CD4-positive, alpha-beta T cell treated with Interleukin-10 for 1 hour (primary cell): ENCODE results near the gene ADGRA1.
"Not testable (repeated sequence)": the region's sequence is repeated elsewhere in the genome, so short reads cannot be mapped to it uniquely, and the experiment has no call there.

Source experiments
- DNase-seq: peaks from one replicate; pipeline ENCODE4 v3.0.0-alpha.2; 2020

Gene ADGRA1

DNA sequence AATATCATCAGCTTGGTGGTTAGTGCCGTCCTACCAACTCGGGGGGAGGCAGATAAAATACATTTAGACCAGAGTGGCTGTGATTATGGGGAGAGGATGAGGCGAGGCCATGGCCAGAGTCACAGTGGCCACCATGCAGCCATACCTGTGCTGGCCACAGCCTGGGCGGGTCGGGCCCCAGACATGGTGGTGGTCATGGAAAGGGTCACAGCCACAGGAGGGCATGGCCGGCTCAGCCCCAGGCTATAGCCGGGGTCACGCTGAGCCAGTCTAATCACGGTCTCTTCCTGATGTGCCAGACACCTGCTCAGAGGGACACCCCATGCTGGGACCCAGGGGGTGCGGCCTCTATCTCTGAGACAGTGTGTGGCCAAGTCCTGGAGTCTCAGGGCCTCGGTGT, 10.2 kb downstream of the ADGRA1 start:
- DNase-seq, result no peak

DNA sequence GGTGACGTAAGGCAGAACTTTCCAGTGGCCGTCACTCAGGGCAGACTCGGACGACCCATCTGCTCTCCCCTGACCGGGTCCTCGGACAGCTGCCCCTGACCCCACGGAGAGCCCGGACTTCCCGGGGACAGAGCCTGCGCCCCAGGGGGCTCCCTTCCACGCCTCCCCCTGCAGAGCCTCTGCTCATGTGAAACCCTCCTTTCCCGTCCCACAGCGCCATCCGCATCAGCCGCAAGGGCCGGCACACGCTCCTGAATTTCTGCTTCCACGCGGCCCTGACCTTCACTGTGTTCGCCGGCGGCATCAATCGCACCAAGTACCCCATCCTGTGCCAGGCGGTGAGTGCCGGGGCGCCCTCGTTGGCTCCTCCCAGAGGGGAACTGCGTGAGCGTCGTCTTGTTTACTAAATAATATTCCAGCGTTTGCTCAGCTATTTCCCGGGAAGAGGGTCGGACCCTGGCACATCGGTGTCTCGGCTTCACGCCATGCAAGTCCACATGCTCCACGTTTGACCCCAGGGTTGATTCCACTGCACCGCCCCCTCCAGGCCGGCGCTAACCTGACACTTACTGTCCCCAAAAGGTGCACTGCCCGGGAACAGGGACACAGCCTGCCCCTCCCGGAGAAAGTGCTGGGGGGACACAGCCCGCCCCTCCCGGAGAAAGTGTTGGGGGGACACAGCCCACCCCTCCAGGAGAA, 10.9 kb downstream of the ADGRA1 start:
- no peak for DNase-seq

DNA sequence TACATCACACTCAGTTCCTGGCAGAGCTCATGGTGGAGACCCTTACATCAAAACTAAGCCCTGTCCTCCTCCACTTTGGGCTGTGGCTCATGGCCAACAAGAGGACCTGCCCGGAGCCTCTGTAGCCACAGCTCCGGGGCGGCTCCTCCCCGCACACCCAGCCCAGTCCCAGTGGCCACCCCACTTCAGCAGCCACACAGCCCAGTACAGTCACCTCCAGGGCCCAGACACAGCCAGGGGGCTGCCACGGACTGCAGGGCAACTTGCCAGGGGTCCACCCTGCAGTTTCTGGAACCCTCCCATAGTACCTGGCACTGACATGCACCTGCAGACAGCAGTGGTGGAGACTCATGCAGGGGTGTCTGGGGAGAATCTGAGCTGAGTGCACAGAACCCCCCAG, 11.8 kb downstream of the ADGRA1 start:
- DNase-seq, result no peak

DNA sequence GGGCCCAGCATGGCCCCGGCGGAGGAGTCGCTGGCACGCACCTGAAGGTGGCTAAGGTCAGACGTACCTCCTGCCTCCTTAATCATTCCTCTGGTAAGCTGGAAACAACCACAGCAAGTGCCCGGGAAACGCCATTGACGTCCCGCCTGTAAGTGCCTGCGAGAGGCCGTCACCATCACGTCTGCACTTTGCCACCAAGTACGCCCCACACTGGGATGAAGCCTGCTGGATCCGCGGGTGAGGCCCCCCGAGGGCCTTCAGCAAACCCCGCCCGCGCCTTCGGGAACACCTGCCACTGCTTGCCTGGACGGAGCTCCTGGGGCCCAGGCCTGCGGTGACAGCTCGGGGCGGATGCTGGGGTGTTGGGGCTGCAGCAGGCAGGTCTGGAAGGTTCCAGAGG, 12.5 kb downstream of the ADGRA1 start:
- DNase-seq, result no peak

DNA sequence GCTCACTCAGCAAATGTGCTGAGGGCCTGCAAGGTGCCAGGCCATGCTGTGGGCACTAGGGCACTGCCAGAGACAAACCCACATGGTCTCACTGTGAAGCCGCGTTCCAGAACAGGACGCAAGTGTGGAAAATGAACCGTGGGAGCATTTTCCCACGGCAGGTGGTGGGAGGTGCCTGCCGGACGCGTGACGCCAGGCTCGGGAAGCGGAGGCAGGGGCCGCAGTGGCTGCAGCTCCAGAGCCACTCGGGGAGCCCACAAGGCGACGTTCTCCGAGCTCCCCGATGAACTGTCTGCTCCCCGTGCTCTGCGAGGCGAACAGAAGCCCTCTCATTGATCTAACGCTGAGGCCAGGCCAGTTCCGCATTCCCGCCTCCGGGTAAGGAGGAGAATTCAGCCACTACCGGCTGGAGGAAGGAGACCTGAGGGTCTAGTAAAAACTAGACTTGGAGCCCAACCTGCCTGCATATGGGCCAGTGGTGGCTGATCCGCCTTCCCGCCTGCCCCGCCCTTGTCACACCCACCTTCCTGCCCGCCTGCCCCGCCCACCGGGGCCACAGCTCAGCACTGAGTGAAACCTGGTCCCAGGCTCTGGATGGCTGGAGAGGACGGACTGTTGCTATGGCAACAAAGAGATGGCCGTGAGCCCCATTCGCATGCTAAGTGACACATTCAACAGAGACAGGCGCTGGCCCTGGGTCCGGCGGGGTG, 13.1 kb downstream of the ADGRA1 start:
- no peak for DNase-seq

DNA sequence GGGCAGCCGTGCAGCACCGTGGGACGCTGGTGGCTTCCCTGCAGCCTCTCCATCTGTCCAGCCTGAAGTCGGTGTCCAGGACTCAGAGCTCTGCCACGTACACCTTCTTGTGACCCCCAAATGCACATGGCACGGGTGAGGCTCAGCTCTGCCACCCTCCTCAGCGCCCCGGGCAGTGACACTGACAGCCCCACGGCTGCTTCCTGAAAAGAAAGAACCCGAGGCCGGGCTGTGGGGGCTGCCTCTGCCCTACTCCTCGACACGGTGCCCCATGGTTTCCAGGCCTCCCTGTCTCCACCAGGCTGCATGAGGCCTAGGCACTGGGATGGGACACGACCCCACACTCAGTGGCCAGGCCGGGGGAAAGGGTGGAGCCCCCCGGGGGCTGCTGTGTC, 13.7 kb downstream of the ADGRA1 start:
- DNase-seq, result no peak

DNA sequence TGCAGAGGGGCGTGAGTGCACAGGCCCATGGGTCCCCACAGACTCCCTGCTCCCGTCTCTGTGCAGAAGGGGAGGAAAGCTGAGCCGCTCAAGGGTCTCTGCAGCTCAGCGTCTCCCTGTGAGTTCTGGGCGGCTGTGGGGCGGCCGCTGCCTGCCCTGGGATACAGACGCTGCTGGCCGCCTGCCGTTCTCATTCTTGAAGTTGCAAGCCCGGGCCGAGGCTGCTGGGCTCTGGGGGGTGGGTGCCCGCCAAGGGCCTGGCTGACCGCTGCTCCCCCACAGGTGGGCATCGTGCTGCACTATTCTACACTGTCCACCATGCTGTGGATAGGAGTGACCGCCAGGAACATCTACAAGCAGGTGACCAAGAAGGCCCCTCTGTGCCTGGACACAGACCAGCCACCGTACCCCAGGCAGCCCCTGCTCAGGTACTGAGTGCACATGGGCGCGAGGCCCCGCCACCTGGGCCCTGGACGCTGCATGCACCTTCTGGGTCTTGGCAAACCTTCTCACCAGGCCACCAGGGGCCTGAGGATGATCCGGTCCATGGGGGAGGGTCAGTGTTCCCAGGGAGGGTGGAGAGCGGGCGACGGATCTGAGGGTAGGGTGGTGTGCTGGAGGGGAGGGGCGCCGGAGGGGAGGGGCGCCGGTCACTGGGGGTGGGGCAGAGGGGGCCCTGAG, 14.8 kb downstream of the ADGRA1 start:
- no peak for DNase-seq

DNA sequence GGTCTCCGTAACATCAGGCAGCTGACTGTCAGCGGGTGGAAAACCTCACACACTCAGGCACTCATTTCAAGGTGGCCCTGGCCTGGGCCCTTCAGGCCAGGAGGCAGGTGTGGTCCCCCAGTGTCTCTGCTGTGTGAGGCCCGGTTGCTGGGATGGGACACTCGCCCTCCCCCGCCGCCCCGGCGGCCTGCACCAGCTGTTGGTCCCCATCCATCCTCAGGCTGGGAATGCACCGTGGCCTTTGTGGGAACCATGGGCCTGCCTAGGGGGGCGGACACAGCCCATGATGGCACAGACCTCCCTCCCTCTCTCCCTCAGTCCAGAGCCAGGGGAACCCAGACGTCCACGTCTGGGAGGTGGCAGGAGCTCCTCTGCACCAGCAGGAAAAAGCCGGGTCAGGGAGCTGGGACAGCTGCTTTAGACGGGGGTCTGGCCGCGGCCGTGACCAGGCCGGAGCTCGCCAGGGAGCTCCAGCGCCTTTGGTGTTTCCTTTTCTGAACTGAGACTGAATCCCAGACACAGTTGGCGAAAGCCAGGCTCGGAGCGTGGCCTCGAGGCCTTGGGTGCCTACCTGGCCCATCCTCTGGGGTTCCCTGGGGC, 15.7 kb downstream of the ADGRA1 start:
- DNase-seq, result no peak

DNA sequence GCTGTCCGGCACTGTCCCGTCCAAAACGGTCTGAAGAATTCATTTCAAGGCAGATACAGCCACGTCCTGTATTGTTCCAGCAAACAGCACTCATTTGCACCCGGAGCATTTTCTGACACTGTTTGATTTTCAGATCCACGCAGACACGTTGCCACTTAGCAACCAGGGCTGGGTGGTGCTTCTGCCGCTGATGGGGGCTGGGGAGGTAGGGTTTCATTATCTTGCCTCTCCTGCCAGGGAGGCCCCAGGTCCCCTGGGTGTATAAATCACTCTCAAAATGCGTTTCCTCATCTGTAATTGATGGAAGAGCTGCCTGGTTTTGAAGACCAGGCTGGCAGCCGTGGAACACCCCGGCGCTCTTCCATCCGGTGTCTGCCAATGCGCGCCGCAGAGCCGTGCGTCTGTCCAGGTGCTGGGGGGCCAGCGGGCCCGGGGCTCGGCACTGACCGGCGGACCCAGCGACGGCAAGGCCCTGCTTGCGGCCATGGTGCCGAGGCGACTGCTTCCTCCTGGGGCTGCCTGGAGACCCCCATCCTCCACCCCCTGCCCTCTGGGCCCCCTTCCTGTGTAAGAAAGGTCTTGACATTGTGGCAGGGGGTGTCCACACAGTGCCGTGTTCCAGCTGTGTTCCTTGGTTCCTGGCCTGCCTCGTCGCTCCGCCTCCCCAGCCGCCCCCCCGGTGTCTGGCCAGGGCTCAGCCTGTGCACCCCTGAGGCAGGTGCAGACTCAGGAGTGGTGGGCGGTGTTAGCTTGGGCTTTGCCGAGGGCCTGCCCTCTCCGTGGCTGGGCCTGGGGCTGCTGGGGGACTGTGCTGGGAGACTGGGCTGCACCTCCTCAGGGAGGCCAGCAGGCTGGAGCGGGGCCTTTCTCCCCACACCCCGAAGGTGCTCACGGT, 16.6 kb downstream of the ADGRA1 start:
- DNase-seq, result no peak

DNA sequence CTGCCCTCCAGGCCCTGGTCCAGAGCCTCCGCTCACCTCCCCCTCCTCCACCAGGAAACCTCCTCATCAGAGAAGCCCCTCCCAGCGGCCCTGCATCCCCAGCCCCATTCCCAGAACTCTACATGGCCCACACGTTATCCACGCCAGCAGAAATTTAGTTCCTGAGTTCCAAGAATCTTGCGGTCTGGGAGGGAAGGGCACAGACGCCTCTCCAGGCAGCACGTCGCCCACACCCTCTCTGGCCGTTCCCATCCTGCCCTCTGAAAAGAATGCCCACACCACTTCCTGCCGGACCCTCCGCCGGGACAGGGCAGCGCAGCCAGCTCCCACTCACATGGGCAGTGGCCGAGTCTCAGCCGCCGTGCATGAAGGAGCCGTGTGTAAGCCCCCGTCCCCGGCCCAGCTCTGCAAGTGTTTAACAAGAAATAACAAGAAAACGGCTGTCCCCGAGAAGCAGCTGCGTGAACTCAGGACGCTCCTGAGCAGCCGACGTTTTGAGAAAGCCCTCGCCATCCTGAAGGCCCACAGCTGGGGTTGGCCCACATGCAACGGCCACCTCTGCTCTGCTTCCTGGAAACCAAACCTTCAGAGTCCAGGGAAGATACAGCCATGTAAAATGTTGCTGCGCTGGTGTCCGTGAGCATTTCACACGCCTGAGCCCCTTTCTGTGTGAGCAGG, 17.4 kb downstream of the ADGRA1 start:
- no peak for DNase-seq

DNA sequence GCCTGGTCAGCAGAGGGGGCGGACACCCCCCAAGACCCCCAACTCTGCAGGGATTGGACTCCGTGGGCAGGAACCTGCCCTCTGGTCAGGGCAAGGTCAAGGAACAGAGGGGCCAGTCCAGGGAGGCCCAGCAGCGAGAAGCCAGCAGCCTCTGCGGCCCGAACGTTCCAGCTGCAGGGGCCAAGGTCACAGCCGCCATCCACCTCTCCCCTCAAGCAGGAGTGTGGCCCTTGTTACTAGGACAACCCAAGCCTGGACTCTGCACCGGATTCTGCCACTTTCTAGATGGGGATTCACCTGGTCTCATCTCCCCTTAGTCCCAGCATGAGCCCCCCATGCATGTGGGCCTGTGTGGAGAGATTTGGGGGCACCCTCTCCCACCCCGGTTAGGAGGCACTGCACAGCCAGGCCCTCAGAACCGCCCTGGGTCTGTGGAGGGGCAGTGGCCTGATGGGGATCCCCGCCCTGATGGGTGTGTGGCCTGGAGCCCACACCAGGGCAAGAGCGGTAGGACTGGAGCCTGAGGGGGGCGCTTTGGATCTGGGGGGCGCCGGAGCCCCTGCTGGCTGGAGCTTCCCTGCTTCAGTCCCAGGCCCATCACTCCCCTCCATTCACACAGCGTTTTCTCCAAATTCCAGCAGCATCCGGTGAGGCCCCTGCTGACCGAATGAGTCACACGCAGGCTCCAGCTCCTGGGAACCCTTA, 18.1 kb downstream of the ADGRA1 start:
- no peak for DNase-seq

DNA sequence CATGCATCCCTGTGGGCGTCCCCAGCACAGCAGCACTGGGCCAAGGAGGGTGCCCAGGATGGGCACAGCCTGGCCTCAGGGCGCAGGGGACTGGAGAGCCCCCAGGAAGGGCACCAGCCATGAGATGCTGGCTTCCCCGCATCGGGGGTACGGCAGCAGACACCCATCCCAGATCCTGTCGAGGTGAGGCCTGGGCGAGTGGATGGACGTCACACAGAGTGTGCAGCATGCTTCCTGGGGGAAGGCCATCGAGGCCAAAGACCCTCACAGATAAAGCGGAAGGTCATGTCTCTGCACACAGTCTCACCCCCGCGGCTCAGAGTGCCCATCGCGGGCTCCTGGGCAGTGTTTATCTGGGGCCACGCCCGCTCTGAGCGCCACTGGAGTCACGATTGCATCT, 18.8 kb downstream of the ADGRA1 start:
- no peak for DNase-seq

DNA sequence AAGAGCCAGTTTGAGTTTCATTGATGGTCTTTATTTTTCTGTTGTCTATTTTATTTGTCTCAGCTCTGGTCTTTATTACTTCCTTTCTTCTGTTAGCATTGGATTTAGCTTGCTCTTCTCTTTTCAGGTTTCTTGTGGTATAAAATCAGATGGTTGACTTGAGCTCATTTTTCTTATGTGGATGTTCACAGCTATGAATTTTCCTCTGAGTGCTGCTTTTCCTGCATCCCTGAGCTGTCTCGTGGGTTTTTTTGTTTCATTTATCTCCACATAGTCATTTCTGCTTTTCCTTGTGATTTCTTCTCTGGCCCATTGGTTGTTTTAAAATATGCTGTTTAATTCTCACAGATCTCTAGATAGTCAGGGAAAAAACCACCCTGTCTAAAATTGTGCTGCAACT, 19.7 kb downstream of the ADGRA1 start:
- no peak for DNase-seq

DNA sequence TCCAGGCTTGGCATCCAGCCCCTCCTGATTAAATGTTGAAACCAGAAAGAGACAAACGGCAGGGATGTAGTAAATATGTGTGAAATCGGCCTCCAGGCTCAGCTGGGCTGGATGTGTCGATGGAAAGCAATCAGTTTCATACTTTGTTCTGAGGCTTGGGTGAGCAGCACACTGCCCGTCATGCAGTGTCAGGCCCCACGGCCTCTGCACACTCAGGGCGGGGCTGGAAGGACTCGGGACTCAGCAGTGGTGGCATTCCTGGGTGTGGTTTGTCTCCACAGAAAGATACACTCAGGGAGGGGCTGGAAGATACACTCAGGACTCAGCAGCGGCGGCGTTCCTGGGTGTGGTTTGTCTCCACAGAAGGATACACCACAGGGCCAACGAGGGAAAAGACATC, 22.0 kb downstream of the ADGRA1 start:
- no peak for DNase-seq

DNA sequence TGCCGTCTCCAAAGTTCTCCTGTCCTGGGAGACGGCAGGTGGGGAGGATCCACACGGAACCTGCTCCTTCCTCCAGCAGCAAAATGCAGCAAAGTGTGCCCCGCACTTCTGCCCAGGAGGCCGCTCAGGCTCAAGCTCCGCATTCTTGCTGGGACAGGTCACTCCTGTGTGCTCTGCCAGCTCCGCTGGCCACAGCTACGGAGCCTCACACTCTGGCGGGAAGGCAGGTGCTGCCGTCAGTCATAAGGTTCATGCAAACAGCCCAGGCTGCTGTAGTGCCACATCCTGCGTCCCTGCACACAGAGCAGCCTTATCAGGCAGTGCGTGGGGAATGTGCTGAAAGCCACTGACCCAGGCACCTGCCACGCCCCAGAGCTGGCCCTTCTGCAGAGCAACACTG, 22.4 kb downstream of the ADGRA1 start:
- no peak for DNase-seq

DNA sequence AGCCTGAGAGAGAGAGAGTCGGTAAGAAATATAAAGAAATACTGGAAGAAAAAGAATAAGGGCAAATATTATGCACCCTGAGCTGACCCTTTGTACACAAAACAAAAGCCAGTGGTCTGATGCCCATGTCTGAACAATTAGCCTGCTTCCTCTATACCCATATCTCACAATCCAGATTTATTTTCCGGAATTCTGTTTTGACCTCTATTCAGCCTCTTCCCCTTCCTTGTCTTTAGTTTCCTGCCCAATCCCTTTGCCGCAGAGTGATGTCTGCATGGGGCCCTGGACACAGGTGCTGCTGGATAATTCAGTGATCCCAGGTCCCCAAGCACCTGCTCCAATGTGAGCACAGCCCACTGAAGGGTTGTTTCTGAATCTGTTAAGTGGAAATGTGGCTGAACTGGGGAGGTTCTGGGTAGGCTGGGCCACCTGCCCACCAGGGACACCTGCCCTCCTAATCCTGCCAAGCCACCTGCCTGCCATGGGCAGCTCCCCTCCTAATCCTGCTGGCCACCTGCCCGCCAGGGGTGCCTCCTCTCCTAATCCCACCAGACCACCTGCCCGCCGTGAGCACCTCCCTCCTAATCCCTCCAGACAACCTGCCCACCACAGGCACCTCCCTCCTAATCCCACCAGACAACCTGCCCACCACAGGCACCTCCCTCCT, 23.0 kb downstream of the ADGRA1 start:
- no peak for DNase-seq

DNA sequence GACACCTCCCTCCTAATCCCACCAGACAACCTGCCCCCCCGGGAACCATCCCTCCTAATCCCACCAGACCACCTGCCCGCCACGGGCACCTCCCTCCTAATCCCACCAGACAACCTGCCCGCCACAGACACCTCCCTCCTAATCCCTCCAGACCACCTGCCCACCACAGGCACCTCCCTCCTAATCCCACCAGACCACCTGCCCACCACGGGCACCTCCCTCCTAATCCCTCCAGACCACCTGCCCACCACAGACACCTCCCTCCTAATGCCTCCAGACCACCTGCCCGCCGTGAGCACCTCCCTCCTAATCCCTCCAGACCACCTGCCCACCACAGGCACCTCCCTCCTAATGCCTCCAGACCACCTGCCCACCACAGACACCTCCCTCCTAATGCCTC, 23.9 kb downstream of the ADGRA1 start:
- DNase-seq, result not testable (repeated sequence)

DNA sequence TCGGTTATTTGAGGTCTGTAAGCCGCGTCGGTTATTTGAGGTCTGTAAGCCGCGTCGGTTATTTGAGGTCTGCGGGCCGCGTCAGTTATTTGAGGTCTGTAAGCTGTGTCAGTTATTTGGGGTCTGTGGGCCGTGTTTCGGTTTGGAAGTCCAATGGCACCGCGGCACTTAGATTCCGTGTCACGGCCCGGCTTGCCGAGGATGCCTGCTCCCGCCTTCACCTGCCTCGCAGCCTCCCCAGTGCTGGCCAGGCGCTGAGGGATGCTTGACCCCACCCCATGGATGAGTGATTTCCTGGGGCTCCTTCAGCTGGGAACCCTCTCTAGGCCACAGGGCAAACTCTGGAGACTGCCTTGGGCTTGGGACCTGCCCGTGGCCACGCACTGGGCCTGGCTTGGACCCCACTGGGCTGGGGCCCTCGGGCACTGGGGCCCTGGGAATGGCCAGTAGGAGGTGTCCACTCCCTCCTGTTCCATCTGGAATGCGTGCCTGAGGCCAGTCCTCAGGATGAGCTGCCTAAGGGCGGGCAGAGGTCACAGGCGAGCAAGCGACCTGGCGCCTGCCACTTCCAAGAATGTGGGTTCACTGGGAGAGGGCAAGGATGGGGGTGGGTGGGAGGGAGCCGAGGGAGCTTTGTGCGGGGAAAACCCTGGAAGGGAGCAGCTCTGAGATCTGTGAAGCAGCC, 25.6 kb downstream of the ADGRA1 start:
- DNase-seq, result no peak

DNA sequence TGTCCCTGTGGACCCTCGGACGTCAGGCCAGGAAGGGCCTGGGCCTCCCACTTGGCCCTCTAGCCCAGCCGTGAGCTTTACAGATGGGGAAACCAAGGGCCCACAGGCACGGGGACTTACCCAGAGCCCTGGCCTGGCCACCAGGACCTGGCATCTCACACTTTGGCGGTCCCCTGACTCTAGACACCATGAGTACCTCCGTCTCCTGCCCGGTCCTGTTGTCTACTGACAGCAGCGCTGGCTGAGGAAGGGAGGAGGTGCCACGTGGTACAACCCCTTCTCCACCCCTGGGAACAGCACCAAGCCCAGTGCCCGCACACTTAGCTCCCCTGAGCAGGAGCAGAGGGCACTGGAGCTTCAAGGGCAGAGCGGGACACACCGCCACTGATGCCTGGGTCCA, 26.1 kb downstream of the ADGRA1 start:
- no peak for DNase-seq

DNA sequence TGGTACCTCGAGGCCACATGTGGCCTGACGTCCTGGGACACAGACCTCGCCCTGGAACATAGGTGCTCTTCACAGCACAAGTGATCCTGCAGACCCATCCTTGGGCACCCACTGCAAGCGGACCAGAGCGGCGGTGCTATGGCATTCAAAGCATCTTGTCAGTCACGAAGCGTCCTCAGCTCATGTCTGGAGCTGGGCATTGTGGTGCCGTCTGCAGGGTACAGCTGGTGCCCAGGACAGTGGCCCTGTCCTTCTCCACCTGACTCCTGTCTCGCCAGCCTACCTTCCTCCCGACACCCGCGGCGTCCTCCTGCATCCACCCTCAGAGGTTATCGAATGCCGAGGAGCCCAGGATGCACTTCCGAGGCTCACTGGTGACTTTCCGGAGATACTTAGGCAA, 26.5 kb downstream of the ADGRA1 start:
- DNase-seq, result no peak
